ENCODE data around the gene NGFR. TPM values are rescaled to one million over a fixed set of nuclear protein-coding genes. Genes with fewer than 3 reads are reported as not detected.

Gene NGFR
- total and polyA plus RNA-seq, 9 of the 15 experiments (the other 6 are each of a cell fraction or from before 2014, with no cell fraction given) = 0.07 to 0.23 (median 0.13) TPM; not detected in 4

DNA sequence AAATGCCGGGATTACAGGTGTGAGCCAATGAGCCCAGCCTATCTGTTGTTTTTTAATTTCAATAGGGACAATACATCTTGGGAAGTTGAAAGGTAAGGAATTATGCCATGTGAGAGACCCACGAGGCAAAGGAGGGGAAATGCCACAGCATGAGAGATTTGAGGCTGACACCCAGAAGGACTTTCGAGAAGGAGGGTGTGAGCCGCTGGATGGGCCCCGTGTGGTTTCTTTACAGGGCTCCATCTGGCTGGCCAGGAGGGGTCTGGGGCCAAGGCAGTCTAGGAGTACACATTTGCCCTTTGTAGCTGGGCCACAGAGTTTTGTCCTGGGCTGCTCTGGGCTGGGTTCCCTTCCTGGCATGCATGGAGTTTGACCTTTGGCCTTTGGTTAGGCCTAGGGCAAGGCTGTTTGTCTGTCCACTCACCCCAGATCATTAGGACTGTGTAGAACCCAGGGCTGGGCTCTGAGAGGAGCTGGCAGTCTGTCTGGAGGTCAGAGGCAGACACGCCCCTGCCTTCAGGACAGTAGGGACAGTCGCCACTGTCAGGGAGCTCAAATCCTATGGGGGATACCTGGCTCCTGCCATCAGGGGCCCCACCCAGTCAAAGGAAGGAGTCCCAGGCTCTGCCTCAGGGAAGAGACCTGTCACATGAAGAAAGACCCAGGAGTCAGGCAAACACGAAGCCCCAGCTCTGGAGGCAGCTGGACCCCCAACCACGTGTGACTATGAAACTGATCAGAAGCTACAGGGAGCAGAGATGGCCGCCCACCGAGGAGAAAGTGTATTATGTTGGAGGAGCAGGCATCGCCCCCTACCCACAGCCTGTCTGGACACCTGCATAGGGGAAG, 56.4 kb downstream of the NGFR start:
- POLR2A ChIA-PET = interaction anchor here (0.5 kb wide), 1 partner anchor 131 kb away, joined by 3 read pairs; no protein-coding TSS in a partner anchor
- intact Hi-C loops (cut with micrococcal nuclease) = no loop called here
- 38% methylated on average over 11 of the region's 12 CpGs for WGBS (ENCODE audit: insufficient coverage, low coverage, missing lambda C conversion rate)
- TF ChIP-seq ZNF121 (CRISPR knock-in tag; conservative IDR thresholded peaks at IDR 0.05) = no peak
- no peak for TF ChIP-seq RBM14 (IDR thresholded peaks at IDR 0.05; ENCODE audit: borderline replicate concordance, insufficient read depth, low read depth, low read length)
- TF ChIP-seq, protein P1, sequence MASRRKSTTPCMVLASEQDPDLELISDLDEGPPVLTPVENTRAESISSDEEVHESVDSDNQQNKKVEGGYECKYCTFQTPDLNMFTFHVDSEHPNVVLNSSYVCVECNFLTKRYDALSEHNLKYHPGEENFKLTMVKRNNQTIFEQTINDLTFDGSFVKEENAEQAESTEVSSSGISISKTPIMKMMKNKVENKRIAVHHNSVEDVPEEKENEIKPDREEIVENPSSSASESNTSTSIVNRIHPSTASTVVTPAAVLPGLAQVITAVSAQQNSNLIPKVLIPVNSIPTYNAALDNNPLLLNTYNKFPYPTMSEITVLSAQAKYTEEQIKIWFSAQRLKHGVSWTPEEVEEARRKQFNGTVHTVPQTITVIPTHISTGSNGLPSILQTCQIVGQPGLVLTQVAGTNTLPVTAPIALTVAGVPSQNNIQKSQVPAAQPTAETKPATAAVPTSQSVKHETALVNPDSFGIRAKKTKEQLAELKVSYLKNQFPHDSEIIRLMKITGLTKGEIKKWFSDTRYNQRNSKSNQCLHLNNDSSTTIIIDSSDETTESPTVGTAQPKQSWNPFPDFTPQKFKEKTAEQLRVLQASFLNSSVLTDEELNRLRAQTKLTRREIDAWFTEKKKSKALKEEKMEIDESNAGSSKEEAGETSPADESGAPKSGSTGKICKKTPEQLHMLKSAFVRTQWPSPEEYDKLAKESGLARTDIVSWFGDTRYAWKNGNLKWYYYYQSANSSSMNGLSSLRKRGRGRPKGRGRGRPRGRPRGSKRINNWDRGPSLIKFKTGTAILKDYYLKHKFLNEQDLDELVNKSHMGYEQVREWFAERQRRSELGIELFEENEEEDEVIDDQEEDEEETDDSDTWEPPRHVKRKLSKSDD (conservative IDR thresholded peaks at IDR 0.05; ENCODE audit: low read length) = no peak
- TF ChIP-seq MEF2D (tag; conservative IDR thresholded peaks at IDR 0.05; ENCODE audit: low read depth) = no peak
- TF ChIP-seq, protein P2, sequence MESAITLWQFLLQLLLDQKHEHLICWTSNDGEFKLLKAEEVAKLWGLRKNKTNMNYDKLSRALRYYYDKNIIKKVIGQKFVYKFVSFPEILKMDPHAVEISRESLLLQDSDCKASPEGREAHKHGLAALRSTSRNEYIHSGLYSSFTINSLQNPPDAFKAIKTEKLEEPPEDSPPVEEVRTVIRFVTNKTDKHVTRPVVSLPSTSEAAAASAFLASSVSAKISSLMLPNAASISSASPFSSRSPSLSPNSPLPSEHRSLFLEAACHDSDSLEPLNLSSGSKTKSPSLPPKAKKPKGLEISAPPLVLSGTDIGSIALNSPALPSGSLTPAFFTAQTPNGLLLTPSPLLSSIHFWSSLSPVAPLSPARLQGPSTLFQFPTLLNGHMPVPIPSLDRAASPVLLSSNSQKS (CRISPR knock-in tag; IDR thresholded peaks at IDR 0.05) = no peak
- TF ChIP-seq, protein P3, sequence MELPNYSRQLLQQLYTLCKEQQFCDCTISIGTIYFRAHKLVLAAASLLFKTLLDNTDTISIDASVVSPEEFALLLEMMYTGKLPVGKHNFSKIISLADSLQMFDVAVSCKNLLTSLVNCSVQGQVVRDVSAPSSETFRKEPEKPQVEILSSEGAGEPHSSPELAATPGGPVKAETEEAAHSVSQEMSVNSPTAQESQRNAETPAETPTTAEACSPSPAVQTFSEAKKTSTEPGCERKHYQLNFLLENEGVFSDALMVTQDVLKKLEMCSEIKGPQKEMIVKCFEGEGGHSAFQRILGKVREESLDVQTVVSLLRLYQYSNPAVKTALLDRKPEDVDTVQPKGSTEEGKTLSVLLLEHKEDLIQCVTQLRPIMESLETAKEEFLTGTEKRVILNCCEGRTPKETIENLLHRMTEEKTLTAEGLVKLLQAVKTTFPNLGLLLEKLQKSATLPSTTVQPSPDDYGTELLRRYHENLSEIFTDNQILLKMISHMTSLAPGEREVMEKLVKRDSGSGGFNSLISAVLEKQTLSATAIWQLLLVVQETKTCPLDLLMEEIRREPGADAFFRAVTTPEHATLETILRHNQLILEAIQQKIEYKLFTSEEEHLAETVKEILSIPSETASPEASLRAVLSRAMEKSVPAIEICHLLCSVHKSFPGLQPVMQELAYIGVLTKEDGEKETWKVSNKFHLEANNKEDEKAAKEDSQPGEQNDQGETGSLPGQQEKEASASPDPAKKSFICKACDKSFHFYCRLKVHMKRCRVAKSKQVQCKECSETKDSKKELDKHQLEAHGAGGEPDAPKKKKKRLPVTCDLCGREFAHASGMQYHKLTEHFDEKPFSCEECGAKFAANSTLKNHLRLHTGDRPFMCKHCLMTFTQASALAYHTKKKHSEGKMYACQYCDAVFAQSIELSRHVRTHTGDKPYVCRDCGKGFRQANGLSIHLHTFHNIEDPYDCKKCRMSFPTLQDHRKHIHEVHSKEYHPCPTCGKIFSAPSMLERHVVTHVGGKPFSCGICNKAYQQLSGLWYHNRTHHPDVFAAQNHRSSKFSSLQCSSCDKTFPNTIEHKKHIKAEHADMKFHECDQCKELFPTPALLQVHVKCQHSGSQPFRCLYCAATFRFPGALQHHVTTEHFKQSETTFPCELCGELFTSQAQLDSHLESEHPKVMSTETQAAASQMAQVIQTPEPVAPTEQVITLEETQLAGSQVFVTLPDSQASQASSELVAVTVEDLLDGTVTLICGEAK (IDR thresholded peaks at IDR 0.05) = no peak
- TF ChIP-seq, protein P3 (CRISPR knock-in tag; IDR thresholded peaks at IDR 0.05) = no peak
- no peak for TF ChIP-seq CC2D1A (IDR thresholded peaks at IDR 0.05)

More for the DNA sequence above, 56.4 kb downstream of the NGFR start:
- CTCF ChIA-PET (ENCODE audit: low intra/inter-chr PET ratio) = no interaction called here
- Histone ChIP-seq H3K9me1 (ENCODE audit: control insufficient read depth, insufficient read depth, low read length) (no peaks in the 10 kb centered on the region), H3K36me3 (ENCODE audit: control insufficient read depth, insufficient read depth, low read length) (no peaks in the 10 kb centered on the region), H3K4me2 (ENCODE audit: insufficient read depth, low read length) (no peak overlapping the region), H3K79me2 (ENCODE audit: control insufficient read depth, insufficient read depth, low read length) (no peaks in the 10 kb centered on the region), H3K27me3 (ENCODE audit: control insufficient read depth in 2 of 2, insufficient read depth in 2 of 2, low read length in 2 of 2) (no peaks in the 10 kb centered on the region; a peak in 2 of 5 replicates), H3K9ac (ENCODE audit: insufficient read depth in 1 of 2, low read depth in 2 of 2, low read length in 2 of 2) (no peak overlapping the region), H2AFZ (ENCODE audit: low read depth, low read length) (no peak overlapping the region), H3K9me3 (replicated peaks; ENCODE audit: control insufficient read depth, insufficient read depth, low read depth, low read length) (no peaks in the 10 kb centered on the region), H4K20me1 (replicated peaks; ENCODE audit: control insufficient read depth, insufficient read depth, low read length) (no peaks in the 10 kb centered on the region; the same call in 1 of the 2 replicates), H3K4me1 (replicated peaks in 1 of 2; ENCODE audit: control insufficient read depth in 2 of 2, insufficient read depth in 2 of 2, low read length in 2 of 2) (peaks cover 0 to 15% of the 10 kb centered on the region in 2 experiments; a peak in 3 of 5 replicates), H3K27ac (ENCODE audit: extremely low read depth, low read depth, low read length) (no peak overlapping the region), H3K4me3 (no peak overlapping the region)
- ATAC-seq = no peak
- in situ Hi-C loops (cut with MboI) = loop anchor here (5.0 kb wide), 3 partner anchors 114 to 244 kb away; partner anchors contain the start of gene PHB1
- no TSS peak for BruUV-seq (replicated peaks)
- no peak for FAIRE-seq
- peak in 1 of 4 experiments; percentile 6 for DNase-seq (ENCODE audit: extremely low read depth in 1 of 4, low spot score in 3 of 4)
